Stimulated activated CD8-positive, alpha-beta memory T cell treated with anti-CD3 and anti-CD28 coated beads, Interleukin-7, amount 100 ng/mL, for 1 hour (primary cell): Measurements from ENCODE around the gene PYM1.
"Not testable (repeated sequence)": the region's sequence is repeated elsewhere in the genome, so short reads cannot be mapped to it uniquely, and the experiment has no call there.

ENCODE experiments used
- DNase-seq, 2 donors: peaks; one replicate each; pipeline ENCODE4 v3.0.0-alpha.2; 2020; ENCODE audit warnings: low read depth in 2 of 2

The PYM1 gene

DNA sequence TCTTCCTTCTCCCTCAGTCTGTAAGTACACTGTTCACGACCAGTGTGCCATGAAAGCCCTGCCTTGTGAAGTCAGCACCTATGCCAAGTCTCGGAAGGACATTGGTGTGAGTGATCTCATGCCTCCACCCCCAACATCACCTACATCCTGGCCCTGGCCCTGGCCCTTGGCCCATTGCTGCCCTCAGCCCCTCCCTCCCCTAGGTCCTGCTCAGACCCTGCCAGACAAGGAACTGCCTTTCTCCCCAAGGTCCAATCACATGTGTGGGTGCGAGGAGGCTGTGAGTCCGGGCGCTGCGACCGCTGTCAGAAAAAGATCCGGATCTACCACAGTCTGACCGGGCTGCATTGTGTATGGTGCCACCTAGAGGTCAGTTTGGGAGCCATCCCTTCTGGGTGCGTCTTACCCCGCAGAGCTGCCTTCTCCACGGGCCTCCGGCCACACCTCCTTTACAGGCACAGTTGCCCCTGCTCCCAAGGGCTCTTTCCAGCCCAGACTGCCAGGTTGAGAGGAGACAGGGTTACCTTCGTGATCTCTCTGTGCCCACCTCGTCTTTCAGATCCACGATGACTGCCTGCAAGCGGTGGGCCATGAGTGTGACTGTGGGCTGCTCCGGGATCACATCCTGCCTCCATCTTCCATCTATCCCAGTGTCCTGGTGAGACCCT, 12.5 kb upstream of the PYM1 start:
- peak; percentile 67 to 75 for DNase-seq

DNA sequence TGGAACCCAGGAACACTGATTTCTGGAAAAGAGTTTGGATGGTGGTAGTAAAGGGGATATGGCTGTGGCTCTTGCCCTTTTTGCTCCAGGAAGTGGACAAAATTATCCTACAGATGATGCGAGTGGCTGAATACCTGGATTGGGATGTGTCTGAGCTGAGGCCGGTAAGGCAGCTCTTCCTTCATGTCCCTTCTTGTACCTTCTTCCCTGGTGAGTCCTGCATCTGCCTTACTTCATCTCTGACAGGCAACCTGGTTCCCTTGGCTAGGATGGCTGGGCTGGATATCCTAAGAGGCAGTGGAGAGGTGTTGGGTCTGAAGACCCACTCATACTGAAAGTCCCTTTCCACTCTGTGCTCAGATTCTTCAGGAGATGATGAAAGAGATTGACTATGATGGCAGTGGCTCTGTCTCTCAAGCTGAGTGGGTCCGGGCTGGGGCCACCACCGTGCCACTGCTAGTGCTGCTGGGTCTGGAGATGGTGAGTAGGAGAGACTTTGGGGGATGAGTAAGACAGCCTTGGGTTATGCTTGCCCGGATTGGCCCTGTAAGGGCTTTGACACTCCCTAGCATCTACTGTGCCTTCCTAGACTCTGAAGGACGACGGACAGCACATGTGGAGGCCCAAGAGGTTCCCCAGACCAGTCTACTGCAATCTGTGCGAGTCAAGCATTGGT, 11.3 kb upstream of the PYM1 start:
- DNase-seq, result no peak

DNA sequence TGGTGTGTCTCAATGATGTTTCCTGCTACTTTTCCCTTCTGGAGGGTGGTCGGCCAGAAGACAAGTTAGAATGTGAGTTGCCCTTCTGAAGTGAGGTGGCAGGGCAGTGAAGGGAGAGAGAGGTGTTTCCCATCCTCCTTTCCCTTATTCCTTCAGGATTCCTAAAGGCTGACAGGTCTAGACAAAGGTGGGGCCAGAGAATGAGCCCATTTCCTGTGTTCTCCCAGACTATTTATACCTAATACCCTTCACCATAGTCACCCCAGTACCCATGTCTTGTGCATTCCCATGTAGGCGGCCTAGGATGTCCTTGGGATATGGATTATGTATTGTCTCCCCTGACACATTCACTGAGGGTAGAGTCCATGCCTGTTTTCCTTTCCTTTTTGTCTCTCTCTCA, 10.3 kb upstream of the PYM1 start:
- no peak for DNase-seq

DNA sequence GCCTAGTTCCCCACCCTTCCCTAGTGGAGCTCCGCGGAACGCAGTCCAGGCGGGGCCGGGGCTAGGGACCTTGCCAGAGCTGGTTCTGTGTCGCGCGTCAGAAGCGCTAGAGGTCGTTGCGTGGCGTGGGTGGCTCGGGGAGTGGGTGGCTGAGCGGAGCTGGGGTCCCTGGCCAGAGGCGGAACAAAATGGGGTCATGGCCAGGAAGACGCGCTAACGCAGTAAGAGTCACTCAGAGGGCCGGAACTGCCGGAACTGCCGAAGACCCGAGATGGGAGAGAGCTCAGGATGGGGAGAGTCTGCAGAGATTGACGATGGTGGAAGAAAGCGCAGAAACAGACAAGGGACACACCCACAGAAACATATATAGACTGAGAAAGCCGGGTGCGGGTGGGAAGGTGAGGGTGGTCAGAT, 8.1 kb upstream of the PYM1 start:
- no peak for DNase-seq

GRCh38 chr12:55934773-55935172, 7.1 kb upstream of the PYM1 start:
- DNase-seq, result no peak

- no peak for DNase-seq
Observed at GRCh38 chr12:55933799-55934742, 6.4 kb upstream of the PYM1 start.

DNA sequence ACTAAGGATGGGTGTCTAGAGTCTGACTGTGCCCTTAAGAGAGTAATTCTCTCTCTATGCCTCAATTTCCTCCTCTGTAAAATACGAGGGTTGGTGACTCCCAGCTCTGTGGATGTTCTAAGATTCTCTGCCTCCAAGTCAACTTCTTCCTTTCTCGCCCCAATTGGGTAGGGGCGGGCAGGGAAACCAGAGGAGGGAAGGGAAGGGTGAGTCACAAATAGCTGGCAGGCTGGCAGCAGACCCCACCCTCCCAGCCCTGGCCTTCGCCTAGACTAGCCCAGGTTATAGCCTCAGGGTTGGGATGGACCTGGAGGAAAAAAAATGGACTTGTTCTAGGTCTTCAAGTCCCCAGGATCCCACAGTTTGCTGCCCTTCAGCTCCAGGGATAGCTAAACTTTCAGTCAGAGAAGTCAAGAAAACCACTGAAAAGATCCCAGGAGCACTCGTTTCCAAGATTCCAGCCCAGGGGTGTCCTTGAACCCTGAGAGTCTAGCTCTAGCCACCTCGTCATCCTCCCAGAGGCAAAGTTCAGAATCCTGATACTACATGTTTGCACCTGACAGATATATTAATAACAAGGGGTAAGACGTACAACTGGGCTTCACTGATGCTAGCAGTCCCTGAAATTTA, 5.6 kb upstream of the PYM1 start:
- no peak for DNase-seq

DNA sequence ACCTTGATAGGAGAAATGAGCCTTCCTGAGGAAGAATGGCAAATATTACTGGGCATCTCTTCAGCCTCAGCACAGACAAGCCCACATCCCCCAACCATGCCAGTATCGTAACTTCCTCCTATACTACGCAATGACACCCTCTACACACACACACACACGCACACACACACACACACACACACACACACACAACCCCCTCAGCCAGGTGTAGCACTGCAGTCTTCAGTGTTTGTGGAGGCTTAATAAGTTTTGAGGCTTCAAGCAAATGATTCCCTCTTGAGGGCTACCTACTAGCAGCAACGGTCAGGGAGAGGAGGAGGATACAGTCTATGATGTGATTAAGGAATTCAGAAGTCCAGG, 4.8 kb upstream of the PYM1 start:
- DNase-seq, result no peak

- DNase-seq, result no peak
Observed at GRCh38 chr12:55931780-55932550, 4.3 kb upstream of the PYM1 start.

GRCh38 chr12:55931317-55931779, 3.7 kb upstream of the PYM1 start:
- no peak for DNase-seq

GRCh38 chr12:55930771-55931316, 3.1 kb upstream of the PYM1 start, which contains the start of gene DGKA:
Gene DGKA (plus strand): TSS chr12:55931162. CDS start chr12:55936504, 5,342 bp downstream.
- DNase-seq, result peak in 1 of 2 donors; percentile 34

GRCh38 chr12:55929306-55929791, 1.7 kb upstream of the PYM1 start:
- DNase-seq, result peak; percentile 49 to 57

GRCh38 chr12:55926738-55927587, 731 bp downstream of the PYM1 start:
- peak; percentile 76 to 78 for DNase-seq

DNA sequence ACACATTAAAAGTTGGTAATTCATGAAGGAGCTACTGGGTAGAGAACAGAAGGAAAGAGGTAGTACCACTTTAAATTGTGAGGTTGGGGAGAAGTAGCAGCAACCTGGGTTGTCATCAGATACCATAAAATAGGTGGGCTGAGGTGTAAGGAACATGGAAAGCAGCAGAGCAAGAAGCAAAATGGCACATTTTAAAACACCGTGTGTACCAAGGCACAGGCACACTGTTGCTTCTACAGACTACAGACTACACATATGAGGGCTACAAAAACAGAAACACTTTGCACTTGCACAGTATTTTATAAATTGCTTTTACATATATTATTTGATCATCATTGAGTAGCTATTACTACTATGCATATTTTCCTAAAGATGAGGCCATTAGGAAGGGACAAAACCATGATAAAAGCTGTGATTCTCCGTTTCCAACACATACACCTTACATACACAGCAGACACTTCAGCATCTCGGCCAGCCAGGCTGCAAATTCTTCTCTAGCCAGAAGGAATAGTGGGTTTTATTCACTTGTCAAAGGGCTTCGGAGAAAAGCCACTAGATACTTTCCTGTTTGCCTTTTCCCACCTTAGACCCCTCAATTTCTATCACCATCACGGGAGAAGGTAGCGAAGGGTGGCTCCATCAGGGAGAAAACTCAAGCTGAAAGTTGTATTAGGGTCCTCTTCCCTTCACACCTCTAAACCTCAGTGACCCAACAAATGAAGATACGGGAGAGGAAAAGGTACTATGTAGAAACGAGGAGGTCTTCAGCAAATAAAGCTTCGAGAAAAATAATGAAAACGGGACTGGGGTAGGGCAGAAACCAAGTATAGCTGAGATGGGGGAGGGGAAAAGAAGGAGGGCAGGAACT, 1.6 kb downstream of the PYM1 start:
- no peak for DNase-seq

- no peak for DNase-seq
Observed at GRCh38 chr12:55925371-55925770, 2.3 kb downstream of the PYM1 start.

GRCh38 chr12:55923648-55924047, 4.0 kb downstream of the PYM1 start:
- not testable (repeated sequence) for DNase-seq

GRCh38 chr12:55922126-55922525, 5.6 kb downstream of the PYM1 start:
- no peak for DNase-seq

DNA sequence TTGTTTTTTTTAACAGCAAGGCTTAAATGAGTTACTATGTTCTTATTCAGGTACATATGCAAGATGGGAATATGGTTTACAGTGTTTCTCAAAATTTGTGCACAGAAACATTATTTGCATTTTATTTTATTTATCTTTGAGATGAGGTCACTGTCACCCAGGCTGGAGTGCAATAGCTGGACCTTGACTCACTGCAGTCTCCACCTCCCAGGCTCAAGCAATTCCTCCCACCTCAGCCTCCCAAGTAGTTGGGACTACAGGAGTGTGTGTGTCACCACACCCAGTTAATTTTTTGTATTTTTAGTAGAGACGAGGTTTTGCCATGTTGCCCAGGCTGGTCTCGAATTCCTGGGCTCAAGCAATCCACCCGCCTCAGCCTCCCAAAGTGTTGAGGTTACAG, 8.7 kb downstream of the PYM1 start:
- DNase-seq, result not testable (repeated sequence)

DNA sequence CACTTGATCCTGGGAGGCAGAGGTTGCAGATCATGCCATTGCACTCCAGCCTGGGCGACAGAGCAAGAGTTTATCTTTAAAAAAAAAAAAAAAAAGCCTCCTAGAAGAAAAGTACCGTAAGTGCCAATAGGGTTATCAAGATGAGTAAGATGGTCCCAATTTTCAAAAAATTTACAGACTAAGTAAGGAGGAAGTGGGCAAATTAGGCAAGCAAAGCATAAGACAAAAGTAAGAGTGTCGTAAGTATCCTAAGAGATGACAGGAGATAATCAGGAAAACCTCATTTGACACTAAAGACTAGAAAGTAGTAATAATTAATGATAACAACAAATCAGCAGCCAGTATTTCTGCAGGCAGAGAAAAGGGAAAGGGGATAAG, 12.2 kb downstream of the PYM1 start:
- no peak for DNase-seq
